Cardiac septum (tissue), 1 donor: ENCODE data around the gene DENND1A. TPM values are rescaled to one million over a fixed set of nuclear protein-coding genes. Genes with fewer than 3 reads are reported as not detected.

Source experiments
- DNase-seq: peaks from one replicate; pipeline ENCODE4 v3.0.0-alpha.2; 2020; ENCODE audit warnings: low spot score
- intact Hi-C: fragments of 100-400 bp; cut with DNase I; formaldehyde crosslinking; loops from one replicate; pipeline ENCODE4 v1.14.0; 2022
- total RNA-seq: library from RNA; stranded (reverse); fragmentation: NEBNext Ultra II Directional; extraction: Animal tissue kit (Norgen Biotek cat#: 25700); gene quantifications from one replicate; pipeline ENCODE4 v1.2.1, GENCODE V29; 2021
- donor health status: DM: no; HTN: no; CAD: no.

Gene DENND1A
- total RNA-seq, 1 donor from 2014 or later, result 16.0 TPM

GRCh38 chr9:123678038-123678877, 251.7 kb downstream of the DENND1A start:
- intact Hi-C loops, result no loop called here
- no peak for DNase-seq

GRCh38 chr9:123676869-123677268, 253.1 kb downstream of the DENND1A start:
- no peak for DNase-seq
- intact Hi-C loops, result no loop called here

GRCh38 chr9:123669346-123669745, 260.6 kb downstream of the DENND1A start:
- DNase-seq, result no peak
- intact Hi-C loops, result no loop called here

GRCh38 chr9:123663529-123663928, 266.4 kb downstream of the DENND1A start:
- intact Hi-C loops, result no loop called here
- no peak for DNase-seq

- no peak for DNase-seq
- intact Hi-C loops, result no loop called here
These were observed 267.7 kb downstream of the DENND1A start for GRCh38 chr9:123662057-123662776.

GRCh38 chr9:123660691-123661466, 269.0 kb downstream of the DENND1A start:
- DNase-seq, result no peak
- intact Hi-C loops, result no loop called here

GRCh38 chr9:123659358-123659757, 270.6 kb downstream of the DENND1A start:
- intact Hi-C loops, result no loop called here
- no peak for DNase-seq

GRCh38 chr9:123658792-123659191, 271.1 kb downstream of the DENND1A start:
- no peak for DNase-seq
- intact Hi-C loops, result no loop called here

- intact Hi-C loops, result no loop called here
- DNase-seq, result no peak
These were observed 272.0 kb downstream of the DENND1A start for GRCh38 chr9:123657941-123658340.

- intact Hi-C loops, result no loop called here
- DNase-seq, result no peak
These were observed 272.8 kb downstream of the DENND1A start for GRCh38 chr9:123657099-123657498.

- DNase-seq, result no peak
- intact Hi-C loops, result no loop called here
These were observed 273.4 kb downstream of the DENND1A start for GRCh38 chr9:123656565-123656964.

- no peak for DNase-seq
- intact Hi-C loops, result no loop called here
These were observed 274.1 kb downstream of the DENND1A start for GRCh38 chr9:123655681-123656423.

GRCh38 chr9:123654994-123655637, 274.8 kb downstream of the DENND1A start:
- intact Hi-C loops, result no loop called here
- DNase-seq, result no peak

- DNase-seq, result no peak
- intact Hi-C loops, result no loop called here
These were observed 275.5 kb downstream of the DENND1A start for GRCh38 chr9:123654218-123654993.

GRCh38 chr9:123652416-123652815, 277.5 kb downstream of the DENND1A start:
- no peak for DNase-seq
- intact Hi-C loops, result no loop called here

GRCh38 chr9:123651871-123652270, 278.1 kb downstream of the DENND1A start:
- DNase-seq, result no peak
- intact Hi-C loops, result no loop called here

GRCh38 chr9:123651273-123651672, 278.7 kb downstream of the DENND1A start:
- DNase-seq, result no peak
- intact Hi-C loops, result no loop called here

- intact Hi-C loops, result no loop called here
- no peak for DNase-seq
These were observed 280.0 kb downstream of the DENND1A start for GRCh38 chr9:123649909-123650308.
